GM21723 (cell line): ENCODE results near the gene PLXND1.
"Not testable (repeated sequence)": the region's sequence is repeated elsewhere in the genome, so short reads cannot be mapped to it uniquely, and the experiment has no call there.

Source experiments
- ATAC-seq: cut with Tn5 transposase; IDR thresholded peaks from one replicate; pipeline ENCODE4 v1.9.1; 2021; ENCODE audit warnings: mild to moderate bottlenecking, moderate library complexity; ENCODE audit not compliant: unreplicated experiment

PLXND1 gene

GRCh38 chr3:129606636-129607390 lies at the start of gene PLXND1:
Gene PLXND1 (minus strand): TSS chr3:129606676. CDS start chr3:129606639, 37 bp downstream.
- no peak for ATAC-seq

GRCh38 chr3:129655291-129655700 lies 48.8 kb upstream of the PLXND1 start:
- ATAC-seq = no peak

- ATAC-seq = no peak
Measured at GRCh38 chr3:129654131-129654530, 47.7 kb upstream of the PLXND1 start.

- ATAC-seq = no peak
Measured at GRCh38 chr3:129653019-129653418, 46.5 kb upstream of the PLXND1 start.

GRCh38 chr3:129651435-129652202 lies 45.1 kb upstream of the PLXND1 start:
- ATAC-seq = no peak

GRCh38 chr3:129650256-129650872 lies 43.9 kb upstream of the PLXND1 start:
- no peak for ATAC-seq

- no peak for ATAC-seq
Measured at GRCh38 chr3:129648391-129648790, 41.9 kb upstream of the PLXND1 start.

- no peak for ATAC-seq
Measured at GRCh38 chr3:129645286-129645685, 38.8 kb upstream of the PLXND1 start.

- no peak for ATAC-seq
Measured at GRCh38 chr3:129644836-129645235, 38.4 kb upstream of the PLXND1 start.

- not testable (repeated sequence) for ATAC-seq
Measured at GRCh38 chr3:129641567-129642260, 35.2 kb upstream of the PLXND1 start.

GRCh38 chr3:129640985-129641384 lies 34.5 kb upstream of the PLXND1 start:
- ATAC-seq = not testable (repeated sequence)

GRCh38 chr3:129638481-129638880 lies 32.0 kb upstream of the PLXND1 start:
- no peak for ATAC-seq

GRCh38 chr3:129636082-129636481 lies 29.6 kb upstream of the PLXND1 start:
- no peak for ATAC-seq

GRCh38 chr3:129635656-129636055 lies 29.2 kb upstream of the PLXND1 start:
- no peak for ATAC-seq

- ATAC-seq = no peak
Measured at GRCh38 chr3:129633751-129634481, 27.4 kb upstream of the PLXND1 start.

- no peak for ATAC-seq
Measured at GRCh38 chr3:129632977-129633376, 26.5 kb upstream of the PLXND1 start.

GRCh38 chr3:129632556-129632955 lies 26.1 kb upstream of the PLXND1 start:
- no peak for ATAC-seq

GRCh38 chr3:129632056-129632455 lies 25.6 kb upstream of the PLXND1 start:
- ATAC-seq = no peak

GRCh38 chr3:129629011-129629410 lies 22.5 kb upstream of the PLXND1 start:
- no peak for ATAC-seq

- ATAC-seq = no peak
Measured at GRCh38 chr3:129628169-129628522, 21.7 kb upstream of the PLXND1 start.
